Esophagus squamous epithelium (tissue), 5 donors: ENCODE measurements around the gene ANKRD65. TPM values are rescaled to one million over a fixed set of nuclear protein-coding genes. Genes with fewer than 3 reads are reported as not detected.

ENCODE experiments used
- DNase-seq: peaks from one replicate; lab custom pipeline; 2025; lab: John Stamatoyannopoulos, UW
- H3K27ac ChIP-seq, 4 donors: fragments of 200-600 bp; sonication (generic); one replicate each; pipeline ENCODE4 v1.5.1; 2016 to 2019; ENCODE audit warnings: mild to moderate bottlenecking in 1 of 4
- H3K27me3 ChIP-seq, 4 donors: fragments of 200-600 bp; sonication (generic); 1 replicate in 3 of 4; 2 replicates in 1 of 4; pipeline versions ENCODE4 v1.5.1 to v1.6.0; 2017 to 2021; ENCODE audit warnings: antibody characterized with exemption in 1 of 4
- H3K36me3 ChIP-seq, 3 donors: fragments of 200-600 bp; sonication (generic); one replicate each; pipeline ENCODE4 v1.5.1; 2016 to 2019
- H3K4me1 ChIP-seq, 3 donors: fragments of 200-600 bp; sonication (generic); one replicate each; pipeline ENCODE4 v1.5.1; 2017 to 2019
- H3K4me3 ChIP-seq, 4 donors: fragments of 200-600 bp; sonication (generic); 1 replicate in 3 of 4; 2 replicates in 1 of 4; pipeline ENCODE4 v1.5.1; 2016 to 2019; ENCODE audit warnings: mild to moderate bottlenecking in 2 of 4, moderate library complexity in 1 of 4
- H3K9me3 ChIP-seq, 3 donors: fragments of 200-600 bp; sonication (generic); one replicate each; pipeline ENCODE4 v1.5.1; 2016 to 2019
- CTCF ChIP-seq, 6 experiments: fragments of 450-650 bp in 4 of 6; fragments of 200-600 bp in 2 of 6; sonication (generic) in 2 of 6; IDR thresholded peaks; one replicate each; pipeline ENCODE4 v1.5.1; 2016 to 2019; ENCODE audit warnings: antibody characterized with exemption in 6 of 6, mild to moderate bottlenecking in 4 of 6, moderate library complexity in 4 of 6
- POLR2A ChIP-seq, 4 donors: fragments of 450-650 bp; IDR thresholded peaks; one replicate each; pipeline ENCODE4 v1.6.1; 2017; ENCODE audit warnings: antibody characterized with exemption in 4 of 4, mild to moderate bottlenecking in 4 of 4, moderate library complexity in 3 of 4
- WGBS, 2 donors: methylation state at CpG; one replicate each; pipeline ENCODE4 v1.1.5; 2018; 5-methylcytosine and 5-hydroxymethylcytosine counted together
- intact Hi-C: fragments of 100-400 bp; cut with DNase I; formaldehyde crosslinking; loops from one replicate; pipeline ENCODE4 v1.15.0; 2022
- total RNA-seq, 4 donors: library from RNA; depleted of rRNA; stranded (reverse); fragments of >200 nt; gene quantifications; one replicate each; pipeline ENCODE4 v1.1.0, GENCODE V29; 2016
- donor health status: DM: yes; HTN: yes; CAD: no.

ANKRD65 gene
- total RNA-seq, 4 donors from 2014 or later = 4.7 to 28.3 (median 14.4) TPM

- 77 to 79% methylated on average over 11 of the region's 45 CpGs for WGBS, 2 donors
- Histone ChIP-seq H3K27me3 (peaks cover 0 to 23% (median 0%) of the 10 kb centered on the region in 4 donors), H3K9me3 (no peaks in the 10 kb centered on the region), H3K36me3 (peaks cover 0 to 19% (median 3%) of the 10 kb centered on the region in 3 donors), H3K4me3 (no peak overlapping the region), H3K4me1 (peaks cover 42 to 77% (median 50%) of the 10 kb centered on the region in 3 donors), H3K27ac (no peak overlapping the region)
- TF ChIP-seq POLR2A (IDR thresholded peaks at IDR 0.05) (no peak), CTCF (IDR thresholded peaks at IDR 0.05) (no peak)
- DNase-seq = no peak
- intact Hi-C loops = no loop called here
These were observed 17.7 kb upstream of the ANKRD65 start for GRCh38 chr1:1438531-1439381.

DNA sequence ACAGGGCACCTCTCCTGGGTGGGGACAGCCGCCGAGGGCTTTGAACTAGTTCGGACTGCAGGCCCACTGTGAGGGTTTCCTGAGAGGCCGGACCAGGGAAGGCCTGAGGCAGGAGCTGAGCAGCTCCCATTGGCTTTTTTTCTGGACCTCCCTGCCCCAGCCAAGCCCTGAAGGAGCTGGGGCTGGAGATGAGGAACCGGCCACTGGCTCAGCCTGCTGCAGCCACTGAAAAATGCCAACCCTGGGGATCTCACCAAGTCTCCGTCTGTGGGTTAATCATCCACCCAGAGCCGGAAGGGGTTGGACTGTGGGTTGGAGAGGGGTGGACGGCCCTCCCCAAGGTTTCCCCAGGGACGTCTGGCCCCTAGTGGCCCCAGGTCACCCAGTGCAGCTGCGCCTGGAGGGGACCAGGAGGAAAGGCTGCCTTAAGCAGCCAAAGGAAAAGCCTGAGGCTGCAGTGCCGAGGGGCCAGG is 16.9 kb upstream of the ANKRD65 start:
- H3K27me3 ChIP-seq = peaks cover 0 to 23% (median 0%) of the 10 kb centered on the region in 4 donors
- intact Hi-C loops = no loop called here
- no peak for TF ChIP-seq CTCF (IDR thresholded peaks at IDR 0.05)
- no peak for TF ChIP-seq POLR2A (IDR thresholded peaks at IDR 0.05)
- peaks cover 0 to 19% (median 3%) of the 10 kb centered on the region in 3 donors for H3K36me3 ChIP-seq
- peaks cover 50 to 85% (median 58%) of the 10 kb centered on the region in 3 donors for H3K4me1 ChIP-seq
- WGBS, 2 donors = 60 to 92% methylated on average over 1 to 2 of the region's 11 CpGs
- H3K27ac ChIP-seq = peak overlapping the region in 1 of 4 donors; percentile 6
- H3K4me3 ChIP-seq = peak overlapping the region in 1 of 4 donors; percentile 75
- no peaks in the 10 kb centered on the region for H3K9me3 ChIP-seq
- DNase-seq = no peak

DNA sequence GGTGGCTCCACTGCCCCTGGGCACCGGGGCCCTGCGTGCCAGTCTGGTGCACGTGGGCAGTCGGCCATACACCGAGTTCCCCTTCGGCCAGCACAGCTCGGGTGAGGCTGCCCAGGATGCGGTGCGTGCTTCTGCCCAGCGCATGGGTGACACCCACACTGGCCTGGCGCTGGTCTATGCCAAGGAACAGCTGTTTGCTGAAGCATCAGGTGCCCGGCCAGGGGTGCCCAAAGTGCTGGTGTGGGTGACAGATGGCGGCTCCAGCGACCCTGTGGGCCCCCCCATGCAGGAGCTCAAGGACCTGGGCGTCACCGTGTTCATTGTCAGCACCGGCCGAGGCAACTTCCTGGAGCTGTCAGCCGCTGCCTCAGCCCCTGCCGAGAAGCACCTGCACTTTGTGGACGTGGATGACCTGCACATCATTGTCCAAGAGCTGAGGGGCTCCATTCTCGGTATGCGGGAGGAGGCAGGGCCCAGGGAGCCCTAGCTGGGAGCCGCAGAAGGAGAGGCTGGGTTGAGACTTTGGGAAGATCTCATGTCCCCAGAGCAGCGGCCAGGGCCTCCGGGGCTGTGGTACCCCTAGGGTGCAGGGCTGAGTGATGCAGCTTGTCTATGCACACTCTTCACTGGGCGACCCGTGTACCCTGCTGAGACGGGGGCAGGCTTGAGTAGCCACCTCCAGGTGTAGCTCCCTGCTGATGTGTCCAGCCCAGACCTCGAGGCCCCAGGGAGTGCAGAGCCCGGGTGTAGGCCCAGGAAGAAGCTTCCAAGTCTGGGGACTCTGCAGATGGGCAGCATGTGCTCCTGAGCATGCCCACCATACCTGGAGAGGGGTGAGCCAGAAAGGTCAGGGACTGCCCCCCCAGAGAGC is 16.2 kb upstream of the ANKRD65 start:
- 80 to 85% methylated on average over 5 to 7 of the region's 31 CpGs for WGBS, 2 donors
- Histone ChIP-seq H3K27me3 (peaks cover 0 to 23% (median 0%) of the 10 kb centered on the region in 4 donors), H3K36me3 (peaks cover 0 to 19% (median 3%) of the 10 kb centered on the region in 3 donors), H3K4me1 (peaks cover 57 to 92% (median 65%) of the 10 kb centered on the region in 3 donors), H3K4me3 (peak overlapping the region in 3 of 4 donors; percentile 53 to 75 (median 70)), H3K9me3 (no peaks in the 10 kb centered on the region), H3K27ac (peak overlapping the region in 3 of 4 donors; percentile 24 to 96 (median 77))
- intact Hi-C loops = no loop called here
- TF ChIP-seq CTCF (IDR thresholded peaks at IDR 0.05) = no peak
- no peak for TF ChIP-seq POLR2A (IDR thresholded peaks at IDR 0.05)
- DNase-seq = no peak

- H3K4me3 ChIP-seq = peak overlapping the region; percentile 49 to 75 (median 62)
- H3K9me3 ChIP-seq = no peaks in the 10 kb centered on the region
- H3K4me1 ChIP-seq = peaks cover 64 to 92% (median 71%) of the 10 kb centered on the region in 3 donors
- H3K36me3 ChIP-seq = peaks cover 0 to 19% (median 3%) of the 10 kb centered on the region in 3 donors
- intact Hi-C loops = no loop called here
- no CpG with 5 or more reads among the region's 7 CpGs for WGBS, 2 donors
- peaks cover 0 to 23% (median 0%) of the 10 kb centered on the region in 4 donors for H3K27me3 ChIP-seq
- DNase-seq = no peak
- H3K27ac ChIP-seq = peak overlapping the region in 3 of 4 donors; percentile 11 to 96 (median 77)
- TF ChIP-seq POLR2A (IDR thresholded peaks at IDR 0.05) (no peak), CTCF (IDR thresholded peaks at IDR 0.05) (no peak)
These were observed 15.6 kb upstream of the ANKRD65 start for GRCh38 chr1:1436630-1437032.
